Loucy (cell line): Measurements from ENCODE around the gene PCDHGA7.
"Not testable (repeated sequence)": the region's sequence is repeated elsewhere in the genome, so short reads cannot be mapped to it uniquely, and the experiment has no call there.

Experiments used
- H2AFZ ChIP-seq: fragments of 200-600 bp; sonication (generic); 2 replicates; pipeline ENCODE4 v1.6.0; 2016; ENCODE audit warnings: antibody characterized with exemption, mild to moderate bottlenecking, low read length, moderate library complexity
- H3F3A ChIP-seq: fragments of 200-600 bp; 2 replicates; pipeline ENCODE4 v1.6.0; 2016; ENCODE audit warnings: antibody characterized with exemption, low read depth, mild to moderate bottlenecking
- H3K27me3 ChIP-seq: fragments of 200-600 bp; sonication (generic); 2 replicates; pipeline ENCODE4 v1.6.1; 2014; ENCODE audit warnings: low read length, mild to moderate bottlenecking; ENCODE audit not compliant: insufficient read depth, poor library complexity, severe bottlenecking
- H3K36me3 ChIP-seq: fragments of 200-600 bp; sonication (generic); 2 replicates; pipeline ENCODE4 v1.6.1; 2016; ENCODE audit warnings: low read length; ENCODE audit not compliant: insufficient read depth
- H3K4me1 ChIP-seq: fragments of 200-600 bp; sonication (generic); 2 replicates; pipeline ENCODE4 v1.5.1; 2014; ENCODE audit warnings: low read length, mild to moderate bottlenecking; ENCODE audit not compliant: insufficient read depth, poor library complexity, severe bottlenecking
- H3K4me2 ChIP-seq: fragments of 200-600 bp; sonication (generic); 2 replicates; pipeline ENCODE4 v1.6.0; 2014; ENCODE audit warnings: antibody characterized with exemption, low read length, low read depth, mild to moderate bottlenecking; ENCODE audit not compliant: poor library complexity, severe bottlenecking
- H3K4me3 ChIP-seq: fragments of 200-600 bp; sonication (generic); 2 replicates; pipeline ENCODE4 v1.5.1; 2014; ENCODE audit warnings: low read length, mild to moderate bottlenecking, mixed read lengths; ENCODE audit not compliant: poor library complexity, severe bottlenecking
- H3K79me2 ChIP-seq: fragments of 200-600 bp; sonication (generic); 2 replicates; pipeline ENCODE4 v1.6.1; 2014; ENCODE audit warnings: low read length; ENCODE audit not compliant: insufficient read depth
- H3K9ac ChIP-seq: fragments of 200-600 bp; sonication (generic); 2 replicates; pipeline ENCODE4 v1.6.0; 2014; ENCODE audit warnings: mild to moderate bottlenecking, low read depth, low read length, moderate library complexity; ENCODE audit not compliant: poor library complexity, severe bottlenecking
- H3K9me2 ChIP-seq: fragments of 200-600 bp; sonication (generic); replicated peaks from 2 replicates; pipeline ENCODE4 v1.6.1; 2016; ENCODE audit warnings: low read depth, low read length, mixed read lengths
- H3K9me3 ChIP-seq: fragments of 200-600 bp; sonication (generic); 2 replicates; pipeline ENCODE4 v1.6.1; 2014; ENCODE audit warnings: mild to moderate bottlenecking, antibody characterized with exemption, low read length, low read depth; ENCODE audit not compliant: insufficient read depth
- H4K20me1 ChIP-seq: fragments of 200-600 bp; sonication (generic); 2 replicates; pipeline ENCODE4 v1.6.0; 2014; ENCODE audit warnings: antibody characterized with exemption, low read length, mild to moderate bottlenecking; ENCODE audit not compliant: insufficient read depth, poor library complexity, severe bottlenecking
- EZH2phosphoT487 ChIP-seq: fragments of 200-600 bp; IDR thresholded peaks from 2 replicates; pipeline ENCODE4 v1.6.1; 2018; ENCODE audit warnings: antibody characterized with exemption, mild to moderate bottlenecking, moderate library complexity, borderline replicate concordance
- TF ChIP-seq, protein P1 (sequence below): fragments of 200-600 bp; sonication (generic); conservative IDR thresholded peaks from 2 replicates; pipeline ENCODE4 v1.5.1; 2014; ENCODE audit warnings: mild to moderate bottlenecking, antibody characterized with exemption, low read length

The PCDHGA7 gene

GRCh38 chr5:141411575-141411974, 29.0 kb downstream of the PCDHGA7 start:
- Histone ChIP-seq H3K36me3 (no peaks in the 10 kb centered on the region), H3K4me1 (no peaks in the 10 kb centered on the region), H3K9me2 (no peaks in the 10 kb centered on the region), H4K20me1 (no peaks in the 10 kb centered on the region), H3F3A (no peaks in the 10 kb centered on the region), H3K9me3 (no peaks in the 10 kb centered on the region), H3K27me3 (no peaks in the 10 kb centered on the region), H3K9ac (no peak overlapping the region), H3K4me2 (no peak overlapping the region), H2AFZ (no peak overlapping the region), H3K79me2 (no peaks in the 10 kb centered on the region), H3K4me3 (no peak overlapping the region)
- TF ChIP-seq, protein P1, sequence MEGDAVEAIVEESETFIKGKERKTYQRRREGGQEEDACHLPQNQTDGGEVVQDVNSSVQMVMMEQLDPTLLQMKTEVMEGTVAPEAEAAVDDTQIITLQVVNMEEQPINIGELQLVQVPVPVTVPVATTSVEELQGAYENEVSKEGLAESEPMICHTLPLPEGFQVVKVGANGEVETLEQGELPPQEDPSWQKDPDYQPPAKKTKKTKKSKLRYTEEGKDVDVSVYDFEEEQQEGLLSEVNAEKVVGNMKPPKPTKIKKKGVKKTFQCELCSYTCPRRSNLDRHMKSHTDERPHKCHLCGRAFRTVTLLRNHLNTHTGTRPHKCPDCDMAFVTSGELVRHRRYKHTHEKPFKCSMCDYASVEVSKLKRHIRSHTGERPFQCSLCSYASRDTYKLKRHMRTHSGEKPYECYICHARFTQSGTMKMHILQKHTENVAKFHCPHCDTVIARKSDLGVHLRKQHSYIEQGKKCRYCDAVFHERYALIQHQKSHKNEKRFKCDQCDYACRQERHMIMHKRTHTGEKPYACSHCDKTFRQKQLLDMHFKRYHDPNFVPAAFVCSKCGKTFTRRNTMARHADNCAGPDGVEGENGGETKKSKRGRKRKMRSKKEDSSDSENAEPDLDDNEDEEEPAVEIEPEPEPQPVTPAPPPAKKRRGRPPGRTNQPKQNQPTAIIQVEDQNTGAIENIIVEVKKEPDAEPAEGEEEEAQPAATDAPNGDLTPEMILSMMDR = no peak
- TF ChIP-seq EZH2phosphoT487 = no peak

DNA sequence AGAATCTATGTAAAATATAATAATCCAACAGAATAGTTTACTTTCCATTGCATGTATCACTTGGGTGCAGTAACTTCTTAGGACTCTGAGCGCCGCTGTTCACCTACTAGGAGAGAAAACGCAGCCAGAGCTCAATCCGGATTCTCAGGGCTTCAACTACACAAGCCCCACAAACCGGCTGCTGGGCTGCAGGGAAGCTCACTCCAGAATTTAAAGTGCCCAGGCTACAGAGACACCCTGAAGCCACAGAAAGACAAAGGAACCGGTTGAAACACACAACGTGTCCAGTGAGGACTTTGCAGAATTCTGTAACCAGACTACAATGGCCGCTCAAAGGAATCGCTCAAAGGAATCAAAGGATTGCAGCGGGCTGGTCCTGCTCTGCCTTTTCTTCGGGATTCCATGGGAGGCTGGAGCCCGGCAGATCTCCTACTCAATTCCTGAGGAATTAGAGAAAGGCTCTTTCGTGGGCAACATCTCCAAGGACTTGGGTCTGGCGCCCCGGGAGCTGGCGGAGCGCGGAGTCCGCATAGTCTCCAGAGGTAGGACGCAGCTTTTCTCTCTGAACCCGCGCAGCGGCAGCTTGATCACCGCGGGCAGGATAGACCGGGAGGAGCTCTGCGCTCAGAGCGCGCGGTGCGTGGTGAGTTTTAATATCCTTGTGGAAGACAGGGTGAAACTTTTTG, 30.5 kb downstream of the PCDHGA7 start, which contains the start of gene PCDHGA10:
Gene PCDHGA10, plus strand, starts transcription at position 134 of the 686 bp plus-strand sequence. Its CDS starts 189 bp downstream, at position 323.
- Histone ChIP-seq H3K9me3 (no peaks in the 10 kb centered on the region), H3F3A (no peaks in the 10 kb centered on the region), H2AFZ (peak within 1 kb of the TSS; percentile 34; the same call in 1 of the 2 replicates), H3K27me3 (no peaks in the 10 kb centered on the region), H3K4me3 (no peak within 1 kb of the TSS), H3K4me1 (no peaks in the 10 kb centered on the region), H4K20me1 (no peaks in the 10 kb centered on the region), H3K79me2 (no peaks in the 10 kb centered on the region), H3K9me2 (no peaks in the 10 kb centered on the region), H3K36me3 (no peaks in the 10 kb centered on the region), H3K9ac (no peak within 1 kb of the TSS), H3K4me2 (peak within 1 kb of the TSS; percentile 35)
- TF ChIP-seq, protein P1 = peak; percentile 72
- TF ChIP-seq EZH2phosphoT487 = no peak

DNA sequence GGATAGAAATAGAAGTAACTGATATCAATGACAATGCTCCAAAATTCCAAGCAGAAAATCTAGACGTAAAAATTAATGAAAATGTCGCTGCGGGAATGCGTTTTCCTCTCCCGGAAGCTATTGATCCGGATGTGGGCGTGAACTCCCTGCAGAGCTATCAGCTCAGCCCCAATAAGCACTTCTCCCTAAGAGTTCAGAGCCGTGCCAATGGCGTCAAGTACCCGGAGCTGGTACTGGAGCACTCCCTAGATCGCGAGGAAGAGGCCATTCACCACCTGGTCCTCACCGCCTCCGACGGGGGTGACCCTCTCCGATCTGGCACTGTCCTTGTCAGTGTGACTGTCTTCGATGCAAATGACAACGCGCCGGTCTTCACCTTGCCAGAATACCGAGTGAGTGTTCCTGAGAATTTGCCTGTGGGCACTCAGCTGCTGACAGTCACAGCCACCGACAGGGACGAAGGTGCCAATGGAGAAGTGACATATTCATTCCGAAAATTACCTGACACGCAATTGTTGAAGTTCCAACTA, 31.1 kb downstream of the PCDHGA7 start:
- H3K4me2 ChIP-seq = no peak overlapping the region
- H2AFZ ChIP-seq = no peak overlapping the region
- TF ChIP-seq EZH2phosphoT487 = no peak
- TF ChIP-seq, protein P1 = no peak
- H3K4me1 ChIP-seq = no peaks in the 10 kb centered on the region
- no peaks in the 10 kb centered on the region for H3K9me3 ChIP-seq
- no peak overlapping the region for H3K9ac ChIP-seq
- no peaks in the 10 kb centered on the region for H3K79me2 ChIP-seq
- H3K36me3 ChIP-seq = no peaks in the 10 kb centered on the region
- no peaks in the 10 kb centered on the region for H4K20me1 ChIP-seq
- no peaks in the 10 kb centered on the region for H3K27me3 ChIP-seq
- no peaks in the 10 kb centered on the region for H3F3A ChIP-seq
- no peaks in the 10 kb centered on the region for H3K9me2 ChIP-seq
- no peak overlapping the region for H3K4me3 ChIP-seq

GRCh38 chr5:141414548-141415274, 32.2 kb downstream of the PCDHGA7 start:
- H3K4me3 ChIP-seq, H3F3A ChIP-seq, H2AFZ ChIP-seq, H3K4me1 ChIP-seq, H4K20me1 ChIP-seq, H3K36me3 ChIP-seq, H3K27me3 ChIP-seq, H3K9ac ChIP-seq, H3K4me2 ChIP-seq, H3K9me3 ChIP-seq, H3K9me2 ChIP-seq, H3K79me2 ChIP-seq: not testable (repeated sequence)

- H2AFZ ChIP-seq, H3K79me2 ChIP-seq, H3K9ac ChIP-seq, H3K9me2 ChIP-seq, H4K20me1 ChIP-seq, H3K27me3 ChIP-seq, H3K36me3 ChIP-seq, H3K4me2 ChIP-seq, H3K9me3 ChIP-seq, H3F3A ChIP-seq, H3K4me1 ChIP-seq, H3K4me3 ChIP-seq: not testable (repeated sequence)
Observed at GRCh38 chr5:141415275-141415618, 32.7 kb downstream of the PCDHGA7 start.
